Natural killer cell (primary cell): ENCODE results near the gene CRADD. TPM values are rescaled to one million over a fixed set of nuclear protein-coding genes. Genes with fewer than 3 reads are reported as not detected.
A peak's percentile ranks its signal among the peaks of the same experiment; 100 is the strongest.

Source experiments
- ATAC-seq, 3 donors: fragments of 150-1000 bp in 2 of 3; fragments of 200-7000 bp in 1 of 3; cut with Tn5 transposase; 1 replicate in 1 of 3; 2 replicates in 2 of 3; pipeline ENCODE4 v1.10.0; 2021; ENCODE audit warnings: mild to moderate bottlenecking in 2 of 3, moderate library complexity in 2 of 3
- DNase-seq, 2 donors: peaks; one replicate each; pipeline versions ENCODE4 v3.0.0 to v3.0.0-alpha.2; 2013 to 2021; ENCODE audit warnings: mixed read lengths in 1 of 2
- H3K27ac ChIP-seq: one replicate; pipeline ENCODE4 v1.5.1; 2013; ENCODE audit warnings: mild to moderate bottlenecking, low read length
- H3K27me3 ChIP-seq: one replicate; pipeline ENCODE4 v1.6.1; 2013; ENCODE audit warnings: low read length; ENCODE audit not compliant: control insufficient read depth, insufficient read depth
- H3K36me3 ChIP-seq: one replicate; pipeline ENCODE4 v1.6.1; 2013; ENCODE audit warnings: low read length; ENCODE audit not compliant: control insufficient read depth, insufficient read depth
- H3K4me1 ChIP-seq: one replicate; pipeline ENCODE4 v1.6.1; 2013; ENCODE audit warnings: low read length; ENCODE audit not compliant: control insufficient read depth, insufficient read depth
- H3K4me3 ChIP-seq: one replicate; pipeline ENCODE4 v1.5.1; 2013; ENCODE audit warnings: low read length
- H3K9me3 ChIP-seq: one replicate; pipeline ENCODE4 v1.6.1; 2013; ENCODE audit warnings: low read length; ENCODE audit not compliant: control insufficient read depth, insufficient read depth
- H3K27ac Mint-ChIP-seq, 2 donors: one replicate each; pipeline ENCODE4 v1.8.0; 2022; ENCODE audit warnings: mild to moderate bottlenecking in 2 of 2, mixed read lengths in 2 of 2, moderate library complexity in 1 of 2
- H3K27me3 Mint-ChIP-seq, 2 donors: one replicate each; pipeline ENCODE4 v1.8.0; 2022; ENCODE audit warnings: low read depth in 2 of 2, mixed read lengths in 2 of 2
- H3K36me3 Mint-ChIP-seq: one replicate; pipeline ENCODE4 v1.8.0; 2022; ENCODE audit warnings: mixed read lengths
- H3K4me1 Mint-ChIP-seq, 2 donors: one replicate each; pipeline ENCODE4 v1.8.0; 2022; ENCODE audit warnings: mixed read lengths in 2 of 2
- H3K4me3 Mint-ChIP-seq: one replicate; pipeline ENCODE4 v1.8.0; 2022; ENCODE audit warnings: mild to moderate bottlenecking, moderate library complexity, mixed read lengths
- H3K9me3 Mint-ChIP-seq, 2 donors: one replicate each; pipeline ENCODE4 v1.8.0; 2022; ENCODE audit warnings: mixed read lengths in 2 of 2
- CTCF ChIP-seq: fragments of 200-600 bp; IDR thresholded peaks from one replicate; pipeline ENCODE4 v1.8.0; 2022; ENCODE audit warnings: antibody characterized with exemption
- WGBS: methylation state at CpG from one replicate; pipeline ENCODE4 v1.1.7; 2013; ENCODE audit warnings: missing lambda C conversion rate; ENCODE audit not compliant: insufficient coverage; 5-methylcytosine and 5-hydroxymethylcytosine counted together
- intact Hi-C: fragments of 100-400 bp; cut with micrococcal nuclease; formaldehyde crosslinking; loops from one replicate; pipeline ENCODE4 v1.14.2; 2022
- total RNA-seq, 4 donors: library from RNA; stranded (reverse); fragments of 120-200 nt in 1 of 4; gene quantifications; one replicate each; pipeline versions ENCODE4 v1.2.3 to v1.2.4, GENCODE V29; 2013 to 2022

Gene CRADD
- total RNA-seq, 3 donors from 2014 or later (not counting 1 experiment from before 2014, with no cell fraction given), result 19.1 to 27.5 (median 26.4) TPM

GRCh38 chr12:93749515-93749914, 72.3 kb downstream of the CRADD start:
- Mint-ChIP-seq H3K27ac (peak overlapping the region in 1 of 2 donors; percentile 4), H3K36me3 (peaks cover 7% of the 10 kb centered on the region), H3K9me3 (peaks cover 0 to 5% of the 10 kb centered on the region in 2 donors), H3K4me1 (peaks cover 19 to 25% of the 10 kb centered on the region in 2 donors), H3K27me3 (no peaks in the 10 kb centered on the region), H3K4me3 (no peak overlapping the region)
- intact Hi-C loops, result no loop called here
- no peak for ATAC-seq
- H3K4me3 ChIP-seq, result no peak overlapping the region
- no peak for DNase-seq
- TF ChIP-seq CTCF, result no peak
- H3K36me3 ChIP-seq, result no peaks in the 10 kb centered on the region
- H3K27me3 ChIP-seq, result no peaks in the 10 kb centered on the region
- H3K4me1 ChIP-seq, result no peaks in the 10 kb centered on the region
- WGBS, result 100% methylated on average over 1 of the region's 2 CpGs
- H3K27ac ChIP-seq, result no peak overlapping the region
- peaks cover 6% of the 10 kb centered on the region for H3K9me3 ChIP-seq

- TF ChIP-seq CTCF, result no peak
- no peaks in the 10 kb centered on the region for H3K27me3 ChIP-seq
- H3K27me3 Mint-ChIP-seq, result no peaks in the 10 kb centered on the region
- 90% methylated on average over 6 of the region's 6 CpGs for whole genome bisulfite sequencing
- H3K27ac Mint-ChIP-seq, result peak overlapping the region in 1 of 2 donors; percentile 4
- DNase-seq (no peak), ATAC-seq (no peak)
- H3K27ac ChIP-seq, result no peak overlapping the region
- no peak overlapping the region for H3K4me3 Mint-ChIP-seq
- intact Hi-C loops, result no loop called here
- peaks cover 7% of the 10 kb centered on the region for H3K36me3 Mint-ChIP-seq
- no peaks in the 10 kb centered on the region for H3K4me1 ChIP-seq
- no peak overlapping the region for H3K4me3 ChIP-seq
- H3K36me3 ChIP-seq, result no peaks in the 10 kb centered on the region
- peaks cover 0 to 5% of the 10 kb centered on the region in 2 donors for H3K9me3 Mint-ChIP-seq
- peaks cover 21 to 28% of the 10 kb centered on the region in 2 donors for H3K4me1 Mint-ChIP-seq
- H3K9me3 ChIP-seq, result peaks cover 6% of the 10 kb centered on the region
Observed at GRCh38 chr12:93750056-93750455, 72.9 kb downstream of the CRADD start.

- Histone ChIP-seq H3K27ac (no peak overlapping the region), H3K4me3 (no peak overlapping the region), H3K36me3 (no peaks in the 10 kb centered on the region), H3K4me1 (no peaks in the 10 kb centered on the region), H3K9me3 (peaks cover 6% of the 10 kb centered on the region), H3K27me3 (no peaks in the 10 kb centered on the region)
- Mint-ChIP-seq H3K4me3 (no peak overlapping the region), H3K9me3 (peaks cover 0 to 5% of the 10 kb centered on the region in 2 donors), H3K36me3 (peaks cover 7% of the 10 kb centered on the region), H3K4me1 (peaks cover 21 to 28% of the 10 kb centered on the region in 2 donors), H3K27ac (no peak overlapping the region), H3K27me3 (no peaks in the 10 kb centered on the region)
- ATAC-seq (no peak), DNase-seq (no peak)
- WGBS, result 97% methylated on average over 6 of the region's 6 CpGs
- intact Hi-C loops, result no loop called here
- no peak for TF ChIP-seq CTCF
Observed at GRCh38 chr12:93751864-93752610, 74.9 kb downstream of the CRADD start.
